Stimulated activated naive CD4-positive, alpha-beta T cell treated with Interleukin-2 at 50 U/mL for 16 hours (primary cell): ENCODE measurements around the gene GLB1L2.
"Not testable (repeated sequence)": the region's sequence is repeated elsewhere in the genome, so short reads cannot be mapped to it uniquely, and the experiment has no call there.

Source experiments
- DNase-seq: peaks from one replicate; lab custom pipeline; 2025; lab: John Stamatoyannopoulos, UW

The GLB1L2 gene

GRCh38 chr11:134328433-134328832 is 3.4 kb upstream of the GLB1L2 start:
- no peak for DNase-seq

DNA sequence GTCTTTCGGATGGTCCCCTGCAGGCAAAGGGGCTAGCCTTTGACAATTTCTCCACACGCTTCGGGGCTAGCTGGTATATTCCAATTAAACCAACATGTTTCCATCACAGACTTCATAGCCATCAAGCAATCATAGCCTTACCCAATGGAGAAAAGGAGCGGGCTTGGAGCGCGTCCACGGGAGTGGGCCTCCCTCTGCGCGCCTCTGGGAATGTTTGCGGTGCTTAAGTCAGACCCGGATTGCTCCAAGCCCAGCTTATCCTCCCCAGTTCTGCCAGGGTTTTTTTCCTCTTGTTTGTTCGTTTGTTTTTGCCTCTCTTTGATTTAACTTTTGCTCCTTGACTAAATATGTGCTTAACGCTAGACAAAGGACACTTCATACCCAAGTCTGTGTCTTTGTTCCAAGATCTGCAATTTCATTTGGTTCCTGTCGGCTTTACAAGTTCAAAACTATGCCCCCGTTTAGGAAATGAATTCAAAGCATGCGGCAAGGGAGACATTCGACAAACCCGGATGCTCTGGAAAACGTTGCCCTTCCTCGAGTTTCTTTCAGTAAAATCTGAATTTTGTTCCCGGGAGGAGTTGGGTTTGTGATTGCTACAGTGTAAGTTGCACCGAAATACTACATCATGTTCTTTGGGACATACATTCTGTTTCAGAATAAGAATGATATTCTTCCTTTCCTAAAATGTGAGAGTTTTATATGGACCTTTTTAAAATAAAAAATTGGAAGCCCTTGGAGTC is 1.0 kb upstream of the GLB1L2 start:
- no peak for DNase-seq

DNA sequence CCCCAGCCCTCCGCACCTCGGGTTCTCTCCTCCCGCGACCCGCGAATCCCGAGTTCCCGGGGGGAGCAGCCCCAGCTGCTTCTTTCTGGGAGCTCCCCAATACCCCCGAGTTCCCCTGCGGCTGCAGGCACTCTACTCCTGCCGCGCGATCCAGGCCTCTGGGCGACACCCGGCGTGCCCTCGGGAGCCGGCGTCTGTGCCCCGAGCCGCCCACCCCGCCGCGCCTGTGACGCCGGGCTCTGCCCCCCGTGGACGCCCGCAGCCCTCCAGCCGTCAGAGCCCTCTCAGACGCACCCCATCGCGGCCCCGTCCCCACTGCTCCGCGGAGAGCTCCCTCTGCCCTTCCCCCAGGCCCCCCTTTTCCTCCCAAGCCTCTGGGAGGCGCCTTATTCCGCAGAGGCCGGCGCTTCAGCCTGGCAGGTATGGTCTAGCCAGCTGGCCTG is 422 bp downstream of the GLB1L2 start:
- peak; percentile 22 for DNase-seq

- no peak for DNase-seq
These were observed 994 bp downstream of the GLB1L2 start for GRCh38 chr11:134332782-134333181.

DNA sequence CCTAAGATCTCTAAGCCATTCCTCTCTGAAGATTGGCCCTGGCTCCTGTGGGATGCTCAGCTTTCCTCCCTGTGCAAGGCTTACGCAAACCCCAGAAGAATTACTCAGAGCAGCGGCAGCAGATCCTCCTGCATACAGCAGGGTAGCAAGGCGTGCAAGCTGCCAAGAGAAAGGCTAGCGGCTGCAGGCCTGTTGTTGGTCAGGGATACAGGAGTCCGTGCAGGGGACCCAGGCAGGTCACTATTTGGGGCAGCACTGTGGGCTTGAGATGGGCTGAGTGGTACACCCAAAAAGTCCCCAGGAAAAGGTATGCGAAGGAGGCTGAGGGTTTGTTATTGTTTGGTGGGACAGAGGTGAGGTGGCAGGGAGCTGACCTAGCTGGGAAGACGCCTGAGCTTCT is 1.5 kb downstream of the GLB1L2 start:
- DNase-seq: no peak

GRCh38 chr11:134333946-134334345 is 2.2 kb downstream of the GLB1L2 start:
- no peak for DNase-seq

DNA sequence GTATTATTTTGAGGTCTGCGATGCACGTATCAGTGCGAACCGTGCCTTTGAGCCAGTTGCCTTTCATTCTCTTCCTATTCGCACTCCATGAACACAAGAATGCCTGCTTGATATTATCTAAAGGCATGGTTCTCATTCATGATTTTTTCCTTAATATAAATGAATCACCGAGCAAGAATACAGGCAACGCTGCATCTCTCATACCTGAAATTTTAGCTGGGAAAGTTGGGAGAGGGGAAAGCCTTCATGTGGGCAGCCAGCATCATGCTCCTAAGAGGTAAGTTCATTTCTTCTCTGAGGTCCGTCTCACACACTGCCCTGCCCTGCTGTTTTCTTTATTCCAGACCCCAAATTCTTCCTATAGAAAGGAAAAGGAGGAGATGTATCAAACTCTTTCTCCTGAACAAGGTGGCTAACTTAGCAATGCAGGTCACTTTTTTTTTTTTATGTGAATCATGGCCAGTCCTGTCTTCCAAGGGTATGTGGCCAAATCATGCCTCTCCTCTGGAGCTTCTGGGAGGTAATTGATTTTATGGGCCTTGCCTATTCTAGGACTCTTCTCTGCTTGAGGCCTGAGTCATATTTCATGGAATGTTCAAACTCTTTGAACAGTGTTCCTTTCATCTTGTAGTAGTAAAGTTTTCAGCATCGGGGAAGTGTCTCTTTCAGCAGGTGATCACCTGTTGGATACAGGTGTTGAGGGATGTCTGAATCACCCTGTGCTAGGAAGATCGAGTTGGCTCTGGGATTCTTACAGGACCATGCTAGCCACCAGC is 3.2 kb downstream of the GLB1L2 start:
- no peak for DNase-seq

DNA sequence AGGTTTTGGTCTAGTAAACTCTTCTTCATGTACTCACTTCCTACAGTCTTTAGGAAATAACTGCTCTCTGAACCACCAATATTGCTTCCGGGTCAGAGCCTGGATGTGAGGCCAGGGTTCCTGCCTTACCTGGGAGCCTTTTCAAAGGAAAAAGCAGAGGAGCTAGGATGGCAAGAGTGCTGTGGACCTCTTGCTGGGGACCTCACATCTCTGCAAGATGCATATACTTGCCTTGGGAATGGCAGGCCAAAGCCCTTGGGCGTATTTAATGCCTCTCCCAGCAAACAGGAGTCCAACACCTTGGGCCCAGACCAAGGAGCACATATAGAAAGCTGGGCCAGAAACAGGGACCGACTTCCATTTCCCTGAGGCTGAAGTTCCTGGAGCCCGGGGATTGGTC is 5.3 kb downstream of the GLB1L2 start:
- DNase-seq: no peak

- DNase-seq: no peak
These were observed 6.3 kb downstream of the GLB1L2 start for GRCh38 chr11:134338068-134338467.

- no peak for DNase-seq
These were observed 6.9 kb downstream of the GLB1L2 start for GRCh38 chr11:134338654-134339053.

DNA sequence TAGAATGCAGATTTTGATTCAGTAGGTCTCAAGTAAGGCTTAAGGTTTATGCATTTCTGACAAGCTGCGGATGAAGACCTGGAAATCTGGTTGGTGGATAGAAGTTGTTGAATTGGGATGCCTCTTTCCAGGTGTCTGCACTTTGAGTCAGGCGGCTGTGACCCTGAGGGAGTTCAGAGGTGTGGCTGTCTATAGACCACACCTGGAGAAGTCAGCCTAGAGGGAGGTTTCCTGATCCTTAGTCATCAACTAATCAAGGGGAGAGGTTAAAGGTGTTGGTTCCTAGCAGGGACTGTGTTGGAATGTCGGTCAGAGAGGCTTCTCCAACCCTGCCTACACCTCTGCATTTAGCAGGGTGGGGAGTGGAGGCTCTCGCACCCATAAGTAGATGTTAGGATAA is 8.0 kb downstream of the GLB1L2 start:
- DNase-seq: no peak

- DNase-seq: no peak
These were observed 8.7 kb downstream of the GLB1L2 start for GRCh38 chr11:134340354-134340964.

DNA sequence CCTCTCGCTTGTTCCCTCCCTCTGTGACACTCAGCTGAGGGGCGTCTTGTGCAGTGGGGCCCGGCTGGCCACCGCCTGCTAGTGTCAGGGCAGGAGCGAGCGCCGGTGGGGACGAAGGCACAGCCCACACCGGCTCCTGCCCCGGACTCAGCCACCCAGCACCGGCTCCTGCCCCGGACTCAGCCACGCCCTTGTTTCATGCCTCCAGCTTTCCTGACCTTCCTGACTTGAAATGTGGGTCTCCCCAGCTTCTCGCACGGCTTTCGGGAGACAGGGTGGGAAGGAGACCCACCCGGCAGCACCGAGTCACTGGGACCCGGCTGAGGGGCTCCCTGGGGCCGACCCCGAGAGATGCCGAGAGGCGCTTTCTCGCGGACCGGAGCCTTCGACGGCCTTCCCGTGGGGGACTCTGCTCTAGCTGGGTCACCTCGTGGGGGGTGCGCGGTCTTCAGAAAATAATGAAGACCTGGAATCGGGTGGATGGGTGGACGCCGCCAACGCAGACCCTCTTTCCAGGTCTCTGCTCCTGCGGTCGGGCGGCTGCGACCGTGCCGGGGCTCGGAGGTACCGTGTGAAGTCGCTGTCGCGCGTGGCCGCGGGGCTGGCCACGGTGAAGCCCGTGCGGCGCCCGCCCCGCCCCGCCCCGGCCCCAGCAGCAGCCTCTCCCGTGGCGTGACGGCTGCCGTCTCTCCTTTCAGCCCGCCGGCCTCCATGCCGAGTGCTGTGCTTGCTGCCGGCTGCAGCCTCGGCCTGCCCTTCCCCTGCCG is 10.2 kb downstream of the GLB1L2 start:
- DNase-seq: no peak

- no peak for DNase-seq
These were observed 11.0 kb downstream of the GLB1L2 start for GRCh38 chr11:134342572-134343340.

- DNase-seq: no peak
These were observed 11.9 kb downstream of the GLB1L2 start for GRCh38 chr11:134343646-134344045.

DNA sequence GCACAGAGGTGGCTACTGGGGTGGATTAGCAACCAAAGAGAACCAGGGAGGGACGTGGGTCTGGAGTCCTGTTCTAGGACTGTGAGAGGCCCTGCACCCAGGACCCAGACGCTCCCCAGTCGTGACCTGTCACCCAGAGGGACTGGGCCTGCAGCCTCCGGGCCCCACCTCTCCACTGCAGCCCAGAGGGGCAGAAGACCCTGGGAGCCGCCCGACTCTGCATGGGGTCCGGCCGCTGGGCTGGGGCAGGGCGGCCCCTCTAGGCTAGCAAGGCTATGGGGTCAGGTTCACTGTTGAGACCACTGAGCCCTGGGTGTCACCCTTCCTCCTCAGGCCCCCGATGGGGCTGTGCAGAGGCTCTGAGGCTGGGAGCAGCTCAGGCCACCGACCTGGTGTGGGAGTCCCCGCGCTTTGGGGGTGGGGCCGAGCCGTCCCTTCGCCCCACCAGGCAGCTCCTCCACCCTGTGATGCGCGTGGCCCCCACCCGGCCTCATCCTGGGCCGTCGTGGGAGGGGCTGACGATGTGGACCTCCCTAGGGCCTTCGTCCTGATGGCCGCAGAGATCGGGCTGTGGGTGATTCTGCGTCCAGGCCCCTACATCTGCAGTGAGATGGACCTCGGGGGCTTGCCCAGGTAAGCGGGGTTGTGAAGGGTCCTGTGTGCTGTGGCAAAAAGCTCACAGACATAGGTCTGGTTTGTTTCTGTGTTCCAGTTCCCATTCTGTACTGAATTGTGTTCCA is 12.9 kb downstream of the GLB1L2 start:
- not testable (repeated sequence) for DNase-seq

GRCh38 chr11:134345237-134345550 is 13.4 kb downstream of the GLB1L2 start:
- no peak for DNase-seq

- DNase-seq: no peak
These were observed 14.6 kb downstream of the GLB1L2 start for GRCh38 chr11:134346101-134346975.

- DNase-seq: no peak
These were observed 15.2 kb downstream of the GLB1L2 start for GRCh38 chr11:134346976-134347350.

DNA sequence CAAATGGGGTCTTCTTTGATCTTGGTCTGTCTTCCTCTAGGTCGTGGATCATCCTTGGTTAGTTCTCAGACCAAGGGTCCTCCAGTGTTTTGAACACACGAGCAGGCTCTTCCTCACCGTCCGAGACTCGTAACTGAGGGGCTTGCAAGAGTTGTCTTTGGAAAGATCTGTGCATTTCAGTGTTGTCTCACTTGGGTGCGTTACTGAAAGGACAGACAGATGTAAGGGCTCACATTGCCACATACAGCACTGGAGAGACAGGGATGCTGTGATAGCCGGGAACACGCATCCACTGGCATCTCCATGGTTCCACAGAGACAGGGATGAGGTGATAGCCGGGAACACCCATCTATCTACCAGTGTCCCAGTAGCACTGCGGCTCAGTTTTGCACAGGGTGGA is 15.7 kb downstream of the GLB1L2 start:
- DNase-seq: no peak
